ENCODE data around the gene GATAD1.
"Not testable (repeated sequence)": the region's sequence is repeated elsewhere in the genome, so short reads cannot be mapped to it uniquely, and the experiment has no call there.

Gene GATAD1, protein sequence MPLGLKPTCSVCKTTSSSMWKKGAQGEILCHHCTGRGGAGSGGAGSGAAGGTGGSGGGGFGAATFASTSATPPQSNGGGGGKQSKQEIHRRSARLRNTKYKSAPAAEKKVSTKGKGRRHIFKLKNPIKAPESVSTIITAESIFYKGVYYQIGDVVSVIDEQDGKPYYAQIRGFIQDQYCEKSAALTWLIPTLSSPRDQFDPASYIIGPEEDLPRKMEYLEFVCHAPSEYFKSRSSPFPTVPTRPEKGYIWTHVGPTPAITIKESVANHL

GRCh38 chr7:92447345-92448204 is at the start of gene GATAD1:
TSS of gene GATAD1 (plus strand) at chr7:92447482. CDS start at chr7:92447730, 248 bp downstream.
- no peaks in the 10 kb centered on the region for H3K9me3 ChIP-seq (ENCODE audit: control insufficient read depth, low read length)
- H3K36me3 ChIP-seq (ENCODE audit: control insufficient read depth, insufficient read depth, low read length) = peaks cover 10% of the 10 kb centered on the region
- peak within 1 kb of the TSS; percentile 82 for H3K4me3 ChIP-seq (ENCODE audit: low read length)
- H3K9ac ChIP-seq (ENCODE audit: low read length) = peak within 1 kb of the TSS; percentile 99
- peaks cover 3% of the 10 kb centered on the region for H3K4me1 ChIP-seq (ENCODE audit: control insufficient read depth, insufficient read depth, low read length)
- H3K27me3 ChIP-seq (ENCODE audit: control insufficient read depth, insufficient read depth, low read length) = no peaks in the 10 kb centered on the region

- no peaks in the 10 kb centered on the region for H3K27me3 ChIP-seq (ENCODE audit: control insufficient read depth, insufficient read depth, low read length)
- H3K4me1 ChIP-seq (ENCODE audit: control insufficient read depth, insufficient read depth, low read length) = no peaks in the 10 kb centered on the region
- no peaks in the 10 kb centered on the region for H3K9me3 ChIP-seq (ENCODE audit: control insufficient read depth, low read length)
- no peak overlapping the region for H3K4me3 ChIP-seq (ENCODE audit: low read length)
- peaks cover 3% of the 10 kb centered on the region for H3K36me3 ChIP-seq (ENCODE audit: control insufficient read depth, insufficient read depth, low read length)
- H3K9ac ChIP-seq (ENCODE audit: low read length) = no peak overlapping the region
Observed at GRCh38 chr7:92397542-92397941, 49.7 kb upstream of the GATAD1 start.

- peaks cover 3% of the 10 kb centered on the region for H3K36me3 ChIP-seq (ENCODE audit: control insufficient read depth, insufficient read depth, low read length)
- H3K27me3 ChIP-seq (ENCODE audit: control insufficient read depth, insufficient read depth, low read length) = no peaks in the 10 kb centered on the region
- H3K9ac ChIP-seq (ENCODE audit: low read length) = no peak overlapping the region
Observed at GRCh38 chr7:92400013-92400412, 47.3 kb upstream of the GATAD1 start.

GRCh38 chr7:92402920-92403759 is 44.1 kb upstream of the GATAD1 start:
- H3K9ac ChIP-seq (ENCODE audit: low read length) = no peak overlapping the region
- H3K36me3 ChIP-seq (ENCODE audit: control insufficient read depth, insufficient read depth, low read length) = no peaks in the 10 kb centered on the region
- H3K27me3 ChIP-seq (ENCODE audit: control insufficient read depth, insufficient read depth, low read length) = no peaks in the 10 kb centered on the region
- no peak overlapping the region for H3K4me3 ChIP-seq (ENCODE audit: low read length)
- H3K9me3 ChIP-seq (ENCODE audit: control insufficient read depth, low read length) = no peaks in the 10 kb centered on the region
- H3K4me1 ChIP-seq (ENCODE audit: control insufficient read depth, insufficient read depth, low read length) = no peaks in the 10 kb centered on the region

More at GRCh38 chr7:92400013-92400412, 47.3 kb upstream of the GATAD1 start:
- Histone ChIP-seq H3K9me3 (ENCODE audit: control insufficient read depth, low read length) (no peaks in the 10 kb centered on the region), H3K4me1 (ENCODE audit: control insufficient read depth, insufficient read depth, low read length) (no peaks in the 10 kb centered on the region), H3K4me3 (ENCODE audit: low read length) (no peak overlapping the region)

DNA sequence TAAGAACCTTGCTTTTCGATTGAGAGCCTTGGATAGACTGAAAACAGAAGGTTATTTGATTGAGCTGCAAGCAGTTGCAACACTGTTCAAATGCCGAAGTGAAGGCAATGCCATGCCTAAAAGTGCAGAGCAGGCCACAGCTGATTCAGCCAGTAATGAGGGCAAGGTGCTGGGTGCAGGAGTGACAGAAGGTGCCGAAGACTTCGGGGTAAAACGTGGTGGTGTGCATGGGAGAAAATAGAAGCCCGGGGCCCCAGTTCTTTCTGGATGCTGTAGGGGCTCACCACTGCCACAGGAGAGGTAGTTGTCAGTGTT is 43.6 kb upstream of the GATAD1 start:
- Histone ChIP-seq H3K9ac (ENCODE audit: low read length) (no peak overlapping the region), H3K4me3 (ENCODE audit: low read length) (no peak overlapping the region), H3K9me3 (ENCODE audit: control insufficient read depth, low read length) (no peaks in the 10 kb centered on the region), H3K36me3 (ENCODE audit: control insufficient read depth, insufficient read depth, low read length) (no peaks in the 10 kb centered on the region), H3K27me3 (ENCODE audit: control insufficient read depth, insufficient read depth, low read length) (no peaks in the 10 kb centered on the region), H3K4me1 (ENCODE audit: control insufficient read depth, insufficient read depth, low read length) (no peaks in the 10 kb centered on the region)

DNA sequence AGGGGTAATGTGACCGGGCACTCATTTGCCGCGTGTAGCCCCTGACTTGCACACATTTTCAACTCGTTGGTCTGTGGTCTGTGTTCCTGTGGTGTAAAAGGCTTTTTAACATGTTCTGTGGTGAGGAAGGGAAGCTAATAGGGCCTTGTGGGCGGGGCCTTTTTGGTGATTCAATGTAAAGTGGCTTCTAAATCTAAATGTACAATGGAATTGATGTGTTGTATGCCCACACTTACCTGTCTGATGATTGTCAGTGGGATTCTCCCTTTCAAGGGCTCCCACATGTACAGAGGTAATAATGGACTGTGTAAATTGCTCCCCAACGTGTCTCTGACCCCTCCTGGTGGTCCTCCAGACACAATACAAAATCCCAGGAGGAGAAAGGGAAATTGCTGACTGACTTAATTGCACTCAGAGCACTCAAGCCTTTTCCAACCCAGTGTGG is 43.1 kb upstream of the GATAD1 start:
- Histone ChIP-seq H3K4me1 (ENCODE audit: control insufficient read depth, insufficient read depth, low read length) (no peaks in the 10 kb centered on the region), H3K4me3 (ENCODE audit: low read length) (no peak overlapping the region), H3K9me3 (ENCODE audit: control insufficient read depth, low read length) (no peaks in the 10 kb centered on the region), H3K9ac (ENCODE audit: low read length) (no peak overlapping the region), H3K27me3 (ENCODE audit: control insufficient read depth, insufficient read depth, low read length) (no peaks in the 10 kb centered on the region), H3K36me3 (ENCODE audit: control insufficient read depth, insufficient read depth, low read length) (no peaks in the 10 kb centered on the region)

DNA sequence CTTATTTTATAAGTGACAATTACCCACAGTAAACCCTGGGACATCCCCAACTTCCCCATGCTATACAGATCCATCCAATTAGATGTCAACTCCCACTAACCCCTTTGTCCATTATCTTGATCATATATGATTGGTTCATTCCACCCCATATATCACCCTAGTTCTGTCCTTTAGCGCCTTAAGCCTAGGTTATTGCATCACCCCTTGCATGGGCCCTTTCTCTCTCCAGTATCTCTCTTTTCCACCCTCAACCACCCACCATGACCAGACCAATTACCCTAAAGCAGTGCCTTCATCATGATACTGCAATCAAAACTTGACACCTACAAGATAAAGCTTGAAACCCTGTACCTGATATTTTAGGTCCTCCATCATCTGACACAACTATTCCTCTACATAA is 37.9 kb upstream of the GATAD1 start:
- Histone ChIP-seq H3K36me3 (ENCODE audit: control insufficient read depth, insufficient read depth, low read length) (no peaks in the 10 kb centered on the region), H3K4me3 (ENCODE audit: low read length) (no peak overlapping the region), H3K27me3 (ENCODE audit: control insufficient read depth, insufficient read depth, low read length) (no peaks in the 10 kb centered on the region), H3K9me3 (ENCODE audit: control insufficient read depth, low read length) (no peaks in the 10 kb centered on the region), H3K9ac (ENCODE audit: low read length) (no peak overlapping the region), H3K4me1 (ENCODE audit: control insufficient read depth, insufficient read depth, low read length) (no peaks in the 10 kb centered on the region)

GRCh38 chr7:92410162-92410561 is 37.1 kb upstream of the GATAD1 start:
- not testable (repeated sequence) for H3K9me3 ChIP-seq (ENCODE audit: control insufficient read depth, low read length); H3K4me1 ChIP-seq (ENCODE audit: control insufficient read depth, insufficient read depth, low read length); H3K4me3 ChIP-seq (ENCODE audit: low read length); H3K9ac ChIP-seq (ENCODE audit: low read length); H3K36me3 ChIP-seq (ENCODE audit: control insufficient read depth, insufficient read depth, low read length); H3K27me3 ChIP-seq (ENCODE audit: control insufficient read depth, insufficient read depth, low read length)

- Histone ChIP-seq H3K27me3 (ENCODE audit: control insufficient read depth, insufficient read depth, low read length) (no peaks in the 10 kb centered on the region), H3K4me1 (ENCODE audit: control insufficient read depth, insufficient read depth, low read length) (no peaks in the 10 kb centered on the region), H3K4me3 (ENCODE audit: low read length) (no peak overlapping the region), H3K9ac (ENCODE audit: low read length) (no peak overlapping the region), H3K9me3 (ENCODE audit: control insufficient read depth, low read length) (no peaks in the 10 kb centered on the region), H3K36me3 (ENCODE audit: control insufficient read depth, insufficient read depth, low read length) (no peaks in the 10 kb centered on the region)
Observed at GRCh38 chr7:92412745-92413144, 34.5 kb upstream of the GATAD1 start.

DNA sequence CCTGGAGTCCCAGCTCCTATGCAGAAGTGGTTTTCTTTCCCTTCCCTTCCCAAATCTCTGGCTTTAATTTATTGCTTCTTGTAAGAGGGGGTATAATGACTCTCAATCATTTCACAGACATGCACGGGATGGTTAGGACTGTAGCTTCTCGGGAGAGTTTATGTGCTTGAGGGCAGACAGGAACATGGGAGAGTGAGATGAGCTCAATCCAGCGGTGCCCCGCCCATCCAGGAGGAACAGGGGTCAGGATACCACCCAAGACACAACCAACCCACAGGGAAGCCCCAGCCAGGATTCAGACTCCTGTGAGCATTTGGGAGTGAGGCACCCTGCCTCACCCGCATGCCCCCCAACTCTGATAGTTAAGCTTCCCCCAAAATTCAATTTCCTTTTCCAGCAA is 33.7 kb upstream of the GATAD1 start:
- no peaks in the 10 kb centered on the region for H3K9me3 ChIP-seq (ENCODE audit: control insufficient read depth, low read length)
- no peaks in the 10 kb centered on the region for H3K27me3 ChIP-seq (ENCODE audit: control insufficient read depth, insufficient read depth, low read length)
- no peaks in the 10 kb centered on the region for H3K4me1 ChIP-seq (ENCODE audit: control insufficient read depth, insufficient read depth, low read length)
- no peak overlapping the region for H3K4me3 ChIP-seq (ENCODE audit: low read length)
- no peaks in the 10 kb centered on the region for H3K36me3 ChIP-seq (ENCODE audit: control insufficient read depth, insufficient read depth, low read length)
- no peak overlapping the region for H3K9ac ChIP-seq (ENCODE audit: low read length)

- Histone ChIP-seq H3K4me1 (ENCODE audit: control insufficient read depth, insufficient read depth, low read length) (no peaks in the 10 kb centered on the region), H3K9ac (ENCODE audit: low read length) (no peak overlapping the region), H3K36me3 (ENCODE audit: control insufficient read depth, insufficient read depth, low read length) (no peaks in the 10 kb centered on the region)
Observed at GRCh38 chr7:92415225-92415624, 32.1 kb upstream of the GATAD1 start.

GRCh38 chr7:92417913-92418312 is 29.4 kb upstream of the GATAD1 start:
- no peak overlapping the region for H3K4me3 ChIP-seq (ENCODE audit: low read length)
- no peaks in the 10 kb centered on the region for H3K36me3 ChIP-seq (ENCODE audit: control insufficient read depth, insufficient read depth, low read length)
- H3K9ac ChIP-seq (ENCODE audit: low read length) = no peak overlapping the region
- no peaks in the 10 kb centered on the region for H3K9me3 ChIP-seq (ENCODE audit: control insufficient read depth, low read length)
- peaks cover 8% of the 10 kb centered on the region for H3K4me1 ChIP-seq (ENCODE audit: control insufficient read depth, insufficient read depth, low read length)
- no peaks in the 10 kb centered on the region for H3K27me3 ChIP-seq (ENCODE audit: control insufficient read depth, insufficient read depth, low read length)

More at GRCh38 chr7:92415225-92415624, 32.1 kb upstream of the GATAD1 start:
- Histone ChIP-seq H3K27me3 (ENCODE audit: control insufficient read depth, insufficient read depth, low read length) (no peaks in the 10 kb centered on the region), H3K9me3 (ENCODE audit: control insufficient read depth, low read length) (no peaks in the 10 kb centered on the region), H3K4me3 (ENCODE audit: low read length) (no peak overlapping the region)
